SK-N-SH treated with all-trans-retinoic acid at 6 μM for 48 hours (cell line): ENCODE data around the gene IFT57.

Experiments
- ARNTL ChIP-seq: fragments of 450-650 bp; formaldehyde crosslinking; IDR thresholded peaks from 2 replicates; pipeline ENCODE4 v1.5.0; 2020; ENCODE audit warnings: low read depth, mild to moderate bottlenecking, moderate library complexity, borderline replicate concordance
- CREB5 ChIP-seq: fragments of 250-450 bp; sonication (Bioruptor Pico); IDR thresholded peaks from 2 replicates; pipeline ENCODE4 v1.5.1; 2020; ENCODE audit warnings: low read depth, mild to moderate bottlenecking, moderate library complexity
- CSDC2 ChIP-seq: fragments of 250-450 bp; sonication (Bioruptor Pico); IDR thresholded peaks from 2 replicates; pipeline ENCODE4 v1.5.0; 2020; ENCODE audit warnings: mild to moderate bottlenecking, moderate library complexity
- ISL1 ChIP-seq: fragments of 250-450 bp; sonication (Bioruptor Pico); IDR thresholded peaks from 2 replicates; pipeline ENCODE4 v2.1.2; 2022; ENCODE audit warnings: mild to moderate bottlenecking, moderate library complexity
- PATZ1 ChIP-seq: fragments of 250-450 bp; sonication (Bioruptor Pico); IDR thresholded peaks from 2 replicates; pipeline ENCODE4 v1.8.0; 2020; ENCODE audit warnings: mild to moderate bottlenecking, moderate library complexity, borderline replicate concordance
- PPARA ChIP-seq: fragments of 250-450 bp; sonication (Bioruptor Pico); IDR thresholded peaks from 2 replicates; pipeline ENCODE4 v1.5.0; 2020; ENCODE audit warnings: mild to moderate bottlenecking, borderline replicate concordance
- RARB ChIP-seq: fragments of 250-450 bp; sonication (Bioruptor Pico); IDR thresholded peaks from 2 replicates; pipeline ENCODE4 v1.8.0; 2021; ENCODE audit warnings: mild to moderate bottlenecking, moderate library complexity
- SNAI2 ChIP-seq: fragments of 250-450 bp; sonication (Bioruptor Pico); IDR thresholded peaks from 2 replicates; pipeline ENCODE4 v1.5.0; 2020; ENCODE audit warnings: mild to moderate bottlenecking, moderate library complexity
- TCF4 ChIP-seq: fragments of 250-450 bp; sonication (Bioruptor Pico); IDR thresholded peaks from 2 replicates; pipeline ENCODE4 v1.8.0; 2021; ENCODE audit warnings: mild to moderate bottlenecking, moderate library complexity, borderline replicate concordance
- ZC3H10 ChIP-seq: fragments of 250-450 bp; sonication (Bioruptor Pico); IDR thresholded peaks from 2 replicates; pipeline ENCODE4 v1.5.1; 2021; ENCODE audit warnings: mild to moderate bottlenecking, moderate library complexity
- ZFP3 ChIP-seq: fragments of 250-450 bp; sonication (Bioruptor Pico); IDR thresholded peaks from 2 replicates; pipeline ENCODE4 v1.5.0; 2020; ENCODE audit warnings: mild to moderate bottlenecking, moderate library complexity
- ZFP30 ChIP-seq: fragments of 450-650 bp; formaldehyde crosslinking; IDR thresholded peaks from 2 replicates; pipeline ENCODE4 v1.5.0; 2022; ENCODE audit warnings: mild to moderate bottlenecking, moderate library complexity
- ZNF565 ChIP-seq: fragments of 450-650 bp; formaldehyde crosslinking; conservative IDR thresholded peaks from 2 replicates; pipeline ENCODE4 v1.5.0; 2020; ENCODE audit warnings: low read depth, mild to moderate bottlenecking, moderate library complexity
- ZNF70 ChIP-seq: fragments of 450-650 bp; formaldehyde crosslinking; IDR thresholded peaks from 2 replicates; pipeline ENCODE4 v1.5.0; 2020; ENCODE audit warnings: mild to moderate bottlenecking, moderate library complexity

- TF ChIP-seq CREB5 (CRISPR knock-in tag) (no peak), RARB (CRISPR knock-in tag) (no peak), ZC3H10 (CRISPR knock-in tag) (no peak), TCF4 (CRISPR knock-in tag) (no peak), PATZ1 (CRISPR knock-in tag) (no peak), ZFP3 (CRISPR knock-in tag) (no peak), ARNTL (CRISPR knock-in tag) (no peak), PPARA (CRISPR knock-in tag) (no peak), ZFP30 (no peak), ZNF70 (CRISPR knock-in tag) (no peak), ISL1 (no peak), CSDC2 (no peak), ZNF565 (CRISPR knock-in tag) (no peak), SNAI2 (CRISPR knock-in tag) (no peak)
Observed at GRCh38 chr3:108243243-108243642, 21.0 kb upstream of the IFT57 start.
